Measurements from ENCODE around the gene SAT1. TPM values are rescaled to one million over a fixed set of nuclear protein-coding genes. Genes with fewer than 3 reads are reported as not detected.

The SAT1 gene
- total RNA-seq, 1 donor from 2014 or later = 224 TPM

DNA sequence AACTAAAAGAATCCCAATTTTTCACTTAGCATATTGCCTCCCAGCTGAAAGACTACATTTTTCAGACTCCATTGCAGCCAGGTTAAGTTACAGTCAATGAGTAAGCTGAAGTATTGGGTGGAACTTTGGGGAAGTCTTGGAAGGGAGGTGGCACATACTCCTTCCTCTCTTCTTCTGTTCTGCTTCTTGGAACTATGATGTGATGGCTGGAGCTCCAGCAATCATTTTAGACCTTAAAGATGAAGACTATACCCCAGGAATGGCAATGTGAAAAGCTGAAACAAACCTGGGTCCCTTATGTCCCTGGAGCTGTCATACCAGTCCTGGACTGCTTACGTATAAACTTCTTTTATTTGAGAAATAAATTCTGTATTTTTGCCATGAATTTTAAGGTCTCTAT, 30.8 kb downstream of the SAT1 start:
- H3K4me1 Mint-ChIP-seq (ENCODE audit: low read depth, unreplicated experiment) = no peaks in the 10 kb centered on the region
- DNase-seq (ENCODE audit: low read depth) = no peak
- Histone ChIP-seq H3K27ac (ENCODE audit: low read depth, low read length) (no peak overlapping the region), H3K4me1 (ENCODE audit: insufficient read depth, low read length) (no peaks in the 10 kb centered on the region), H3K9ac (ENCODE audit: low read length) (no peak overlapping the region), H3K36me3 (ENCODE audit: insufficient read depth, low read length) (no peaks in the 10 kb centered on the region), H3K79me2 (ENCODE audit: insufficient read depth, low read length) (no peaks in the 10 kb centered on the region), H2AFZ (ENCODE audit: low read depth, low read length) (no peak overlapping the region), H3K4me2 (ENCODE audit: low read length) (no peak overlapping the region), H3K4me3 (ENCODE audit: insufficient read depth, low read depth, low read length) (no peak overlapping the region), H3K27me3 (ENCODE audit: insufficient read depth, low read length) (no peaks in the 10 kb centered on the region), H3K9me3 (ENCODE audit: insufficient read depth, low read depth, low read length) (no peaks in the 10 kb centered on the region), H4K20me1 (ENCODE audit: insufficient read depth, low read length) (no peaks in the 10 kb centered on the region)
- no peak overlapping the region for H3K27ac Mint-ChIP-seq (ENCODE audit: unreplicated experiment)
- no peaks in the 10 kb centered on the region for H3K36me3 Mint-ChIP-seq (ENCODE audit: low read depth, unreplicated experiment)
- H3K27me3 Mint-ChIP-seq (ENCODE audit: low read depth, unreplicated experiment) = no peaks in the 10 kb centered on the region
- H3K9me3 Mint-ChIP-seq (ENCODE audit: unreplicated experiment) = peaks cover 2% of the 10 kb centered on the region
- no peak overlapping the region for H3K4me3 Mint-ChIP-seq (ENCODE audit: unreplicated experiment)
- TF ChIP-seq, protein P1, sequence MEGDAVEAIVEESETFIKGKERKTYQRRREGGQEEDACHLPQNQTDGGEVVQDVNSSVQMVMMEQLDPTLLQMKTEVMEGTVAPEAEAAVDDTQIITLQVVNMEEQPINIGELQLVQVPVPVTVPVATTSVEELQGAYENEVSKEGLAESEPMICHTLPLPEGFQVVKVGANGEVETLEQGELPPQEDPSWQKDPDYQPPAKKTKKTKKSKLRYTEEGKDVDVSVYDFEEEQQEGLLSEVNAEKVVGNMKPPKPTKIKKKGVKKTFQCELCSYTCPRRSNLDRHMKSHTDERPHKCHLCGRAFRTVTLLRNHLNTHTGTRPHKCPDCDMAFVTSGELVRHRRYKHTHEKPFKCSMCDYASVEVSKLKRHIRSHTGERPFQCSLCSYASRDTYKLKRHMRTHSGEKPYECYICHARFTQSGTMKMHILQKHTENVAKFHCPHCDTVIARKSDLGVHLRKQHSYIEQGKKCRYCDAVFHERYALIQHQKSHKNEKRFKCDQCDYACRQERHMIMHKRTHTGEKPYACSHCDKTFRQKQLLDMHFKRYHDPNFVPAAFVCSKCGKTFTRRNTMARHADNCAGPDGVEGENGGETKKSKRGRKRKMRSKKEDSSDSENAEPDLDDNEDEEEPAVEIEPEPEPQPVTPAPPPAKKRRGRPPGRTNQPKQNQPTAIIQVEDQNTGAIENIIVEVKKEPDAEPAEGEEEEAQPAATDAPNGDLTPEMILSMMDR (IDR thresholded peaks at IDR 0.05; ENCODE audit: insufficient read depth, low read depth, low read length) = no peak
- no peak for TF ChIP-seq EZH2 (IDR thresholded peaks at IDR 0.05; ENCODE audit: insufficient read depth, low read length)
- no peak for FAIRE-seq

DNA sequence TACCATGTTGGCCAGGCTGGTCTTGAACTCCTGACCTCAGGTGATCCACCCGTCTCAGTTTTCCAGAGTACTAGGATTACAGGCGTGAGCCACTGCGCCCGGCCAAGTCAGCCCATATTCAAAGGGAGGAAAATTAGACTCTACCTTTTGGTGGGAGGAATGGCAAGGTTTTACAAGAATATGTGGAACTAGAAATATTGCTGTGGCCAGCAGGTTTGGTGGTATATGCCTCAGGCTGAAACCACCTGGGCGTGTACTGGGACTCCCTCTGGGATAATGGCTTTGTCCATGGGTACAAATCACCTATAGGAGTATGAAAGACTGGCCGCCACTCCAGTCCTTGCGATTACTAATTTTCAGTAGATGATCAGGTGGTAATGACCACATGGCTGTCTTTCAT, 32.4 kb downstream of the SAT1 start:
- Mint-ChIP-seq H3K27ac (ENCODE audit: unreplicated experiment) (no peak overlapping the region), H3K27me3 (ENCODE audit: low read depth, unreplicated experiment) (no peaks in the 10 kb centered on the region)
- H3K4me2 ChIP-seq (ENCODE audit: low read length) = no peak overlapping the region

DNA sequence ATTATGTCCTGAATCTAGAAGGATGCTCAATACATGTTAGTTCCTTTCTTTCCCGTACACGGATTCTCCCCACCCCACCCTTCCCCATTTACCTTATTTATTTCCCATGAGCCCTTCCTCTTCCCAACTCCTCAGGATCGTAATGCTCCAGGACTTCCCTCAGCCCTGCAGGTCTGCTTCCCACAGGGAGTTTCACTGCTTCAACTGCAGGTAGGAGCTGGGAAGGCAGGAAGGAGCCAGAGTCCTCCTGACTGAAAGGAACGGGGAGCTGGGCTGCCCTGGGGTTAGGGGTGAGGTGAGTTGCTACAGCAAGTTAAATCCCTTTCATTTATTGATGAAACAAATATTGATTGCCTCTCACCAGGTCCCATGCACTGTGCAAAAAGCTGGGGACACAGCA, 33.2 kb downstream of the SAT1 start:
- no peak for TF ChIP-seq EZH2 (IDR thresholded peaks at IDR 0.05; ENCODE audit: insufficient read depth, low read length)
- TF ChIP-seq, protein P1 (IDR thresholded peaks at IDR 0.05; ENCODE audit: insufficient read depth, low read depth, low read length) = no peak
- Histone ChIP-seq H3K9me3 (ENCODE audit: insufficient read depth, low read depth, low read length) (no peaks in the 10 kb centered on the region), H3K79me2 (ENCODE audit: insufficient read depth, low read length) (no peaks in the 10 kb centered on the region), H4K20me1 (ENCODE audit: insufficient read depth, low read length) (no peaks in the 10 kb centered on the region), H3K36me3 (ENCODE audit: insufficient read depth, low read length) (no peaks in the 10 kb centered on the region), H3K4me1 (ENCODE audit: insufficient read depth, low read length) (peaks cover 4% of the 10 kb centered on the region), H2AFZ (ENCODE audit: low read depth, low read length) (no peak overlapping the region), H3K4me3 (ENCODE audit: insufficient read depth, low read depth, low read length) (no peak overlapping the region), H3K27me3 (ENCODE audit: insufficient read depth, low read length) (no peaks in the 10 kb centered on the region), H3K27ac (ENCODE audit: low read depth, low read length) (no peak overlapping the region), H3K4me2 (ENCODE audit: low read length) (no peak overlapping the region), H3K9ac (ENCODE audit: low read length) (no peak overlapping the region)
- Mint-ChIP-seq H3K36me3 (ENCODE audit: low read depth, unreplicated experiment) (no peaks in the 10 kb centered on the region), H3K4me1 (ENCODE audit: low read depth, unreplicated experiment) (no peaks in the 10 kb centered on the region), H3K27me3 (ENCODE audit: low read depth, unreplicated experiment) (no peaks in the 10 kb centered on the region), H3K27ac (ENCODE audit: unreplicated experiment) (no peak overlapping the region), H3K4me3 (ENCODE audit: unreplicated experiment) (no peak overlapping the region), H3K9me3 (ENCODE audit: unreplicated experiment) (peaks cover 2% of the 10 kb centered on the region)
- DNase-seq (ENCODE audit: low read depth) = no peak
- peak; percentile 23 for FAIRE-seq

More for the DNA sequence above, 32.4 kb downstream of the SAT1 start:
- H3K4me1 ChIP-seq (ENCODE audit: insufficient read depth, low read length) = peaks cover 4% of the 10 kb centered on the region
- no peaks in the 10 kb centered on the region for H3K36me3 ChIP-seq (ENCODE audit: insufficient read depth, low read length)
- no peaks in the 10 kb centered on the region for H3K4me1 Mint-ChIP-seq (ENCODE audit: low read depth, unreplicated experiment)
- H3K4me3 Mint-ChIP-seq (ENCODE audit: unreplicated experiment) = no peak overlapping the region
- no peaks in the 10 kb centered on the region for H4K20me1 ChIP-seq (ENCODE audit: insufficient read depth, low read length)
- H3K27me3 ChIP-seq (ENCODE audit: insufficient read depth, low read length) = no peaks in the 10 kb centered on the region
- no peak for DNase-seq (ENCODE audit: low read depth)
- TF ChIP-seq, protein P1 (IDR thresholded peaks at IDR 0.05; ENCODE audit: insufficient read depth, low read depth, low read length) = no peak
- TF ChIP-seq EZH2 (IDR thresholded peaks at IDR 0.05; ENCODE audit: insufficient read depth, low read length) = no peak
- H3K27ac ChIP-seq (ENCODE audit: low read depth, low read length) = no peak overlapping the region
- H3K36me3 Mint-ChIP-seq (ENCODE audit: low read depth, unreplicated experiment) = no peaks in the 10 kb centered on the region
- H3K9ac ChIP-seq (ENCODE audit: low read length) = no peak overlapping the region
- peaks cover 2% of the 10 kb centered on the region for H3K9me3 Mint-ChIP-seq (ENCODE audit: unreplicated experiment)
- FAIRE-seq = no peak
- H3K79me2 ChIP-seq (ENCODE audit: insufficient read depth, low read length) = no peaks in the 10 kb centered on the region
- no peak overlapping the region for H2AFZ ChIP-seq (ENCODE audit: low read depth, low read length)
- no peaks in the 10 kb centered on the region for H3K9me3 ChIP-seq (ENCODE audit: insufficient read depth, low read depth, low read length)
- no peak overlapping the region for H3K4me3 ChIP-seq (ENCODE audit: insufficient read depth, low read depth, low read length)
